ENCODE results near the gene PLEKHO2.

DNA sequence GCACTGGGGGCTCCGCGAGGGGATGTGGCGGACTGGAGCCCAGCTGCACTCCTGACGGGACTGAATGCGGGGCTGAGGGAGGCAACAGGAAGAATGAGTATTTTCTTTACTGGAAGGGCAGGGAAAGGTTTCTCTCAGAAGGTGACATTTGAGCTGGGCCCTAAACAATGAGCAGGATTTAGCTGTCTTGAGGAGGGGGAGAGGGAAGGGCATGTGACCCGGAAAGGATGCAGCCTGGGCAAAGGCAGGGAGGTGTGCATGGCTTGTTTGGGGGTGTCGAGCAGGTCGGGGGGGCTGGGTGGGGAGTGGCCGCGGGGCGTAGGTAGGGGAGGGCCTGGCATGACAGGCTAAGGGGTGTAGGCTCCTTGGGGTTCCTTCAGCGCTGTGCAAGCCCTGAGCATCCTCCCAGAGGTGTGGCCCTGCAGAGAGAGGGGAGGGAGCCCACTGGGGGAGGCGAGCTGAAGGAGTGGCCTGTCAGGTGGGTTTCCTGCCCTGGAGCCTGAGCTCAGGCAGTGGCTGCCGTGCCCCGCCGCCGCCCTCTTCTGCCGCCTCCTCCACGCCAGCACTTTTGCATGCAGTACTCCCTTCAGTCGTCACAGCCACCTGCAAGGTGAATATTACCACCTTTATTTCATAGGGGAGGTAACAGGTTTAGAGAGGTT, 52.8 kb downstream of the PLEKHO2 start:
- TF ChIP-seq, protein P1, sequence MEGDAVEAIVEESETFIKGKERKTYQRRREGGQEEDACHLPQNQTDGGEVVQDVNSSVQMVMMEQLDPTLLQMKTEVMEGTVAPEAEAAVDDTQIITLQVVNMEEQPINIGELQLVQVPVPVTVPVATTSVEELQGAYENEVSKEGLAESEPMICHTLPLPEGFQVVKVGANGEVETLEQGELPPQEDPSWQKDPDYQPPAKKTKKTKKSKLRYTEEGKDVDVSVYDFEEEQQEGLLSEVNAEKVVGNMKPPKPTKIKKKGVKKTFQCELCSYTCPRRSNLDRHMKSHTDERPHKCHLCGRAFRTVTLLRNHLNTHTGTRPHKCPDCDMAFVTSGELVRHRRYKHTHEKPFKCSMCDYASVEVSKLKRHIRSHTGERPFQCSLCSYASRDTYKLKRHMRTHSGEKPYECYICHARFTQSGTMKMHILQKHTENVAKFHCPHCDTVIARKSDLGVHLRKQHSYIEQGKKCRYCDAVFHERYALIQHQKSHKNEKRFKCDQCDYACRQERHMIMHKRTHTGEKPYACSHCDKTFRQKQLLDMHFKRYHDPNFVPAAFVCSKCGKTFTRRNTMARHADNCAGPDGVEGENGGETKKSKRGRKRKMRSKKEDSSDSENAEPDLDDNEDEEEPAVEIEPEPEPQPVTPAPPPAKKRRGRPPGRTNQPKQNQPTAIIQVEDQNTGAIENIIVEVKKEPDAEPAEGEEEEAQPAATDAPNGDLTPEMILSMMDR (IDR thresholded peaks at IDR 0.05): no peak
- no peak for TF ChIP-seq POLR2A (IDR thresholded peaks at IDR 0.05)
